IgD-negative memory B cell (primary cell): Measurements from ENCODE around the gene MAML2. TPM values are rescaled to one million over a fixed set of nuclear protein-coding genes. Genes with fewer than 3 reads are reported as not detected.

Experiments
- H3K27ac Mint-ChIP-seq, 3 donors: one replicate each; pipeline ENCODE4 v1.8.0; 2020 to 2022; ENCODE audit warnings: mild to moderate bottlenecking in 3 of 3, mixed read lengths in 3 of 3, moderate library complexity in 1 of 3
- H3K27me3 Mint-ChIP-seq: one replicate; pipeline ENCODE4 v1.8.0; 2021; ENCODE audit warnings: mixed read lengths
- H3K36me3 Mint-ChIP-seq: one replicate; pipeline ENCODE4 v1.8.0; 2020; ENCODE audit warnings: mild to moderate bottlenecking, mixed read lengths
- H3K4me1 Mint-ChIP-seq, 3 donors: one replicate each; pipeline ENCODE4 v1.8.0; 2020 to 2022; ENCODE audit warnings: mixed read lengths in 3 of 3, mild to moderate bottlenecking in 1 of 3
- H3K4me3 Mint-ChIP-seq, 4 donors: one replicate each; pipeline ENCODE4 v1.8.0; 2020 to 2022; ENCODE audit warnings: mild to moderate bottlenecking in 4 of 4, mixed read lengths in 4 of 4, moderate library complexity in 3 of 4
- H3K9me3 Mint-ChIP-seq, 3 donors: one replicate each; pipeline ENCODE4 v1.8.0; 2020 to 2021; ENCODE audit warnings: mixed read lengths in 3 of 3, mild to moderate bottlenecking in 1 of 3
- polyA plus RNA-seq: library from polyadenylated mRNA; unstranded; fragments of 300-500 nt; fragmentation: Illumina TruSeq; gene quantifications from one replicate; pipeline ENCODE4 v1.2.3, GENCODE V29; 2021

The MAML2 gene
- polyA plus RNA-seq, 1 donor from 2014 or later, result 9.3 TPM

DNA sequence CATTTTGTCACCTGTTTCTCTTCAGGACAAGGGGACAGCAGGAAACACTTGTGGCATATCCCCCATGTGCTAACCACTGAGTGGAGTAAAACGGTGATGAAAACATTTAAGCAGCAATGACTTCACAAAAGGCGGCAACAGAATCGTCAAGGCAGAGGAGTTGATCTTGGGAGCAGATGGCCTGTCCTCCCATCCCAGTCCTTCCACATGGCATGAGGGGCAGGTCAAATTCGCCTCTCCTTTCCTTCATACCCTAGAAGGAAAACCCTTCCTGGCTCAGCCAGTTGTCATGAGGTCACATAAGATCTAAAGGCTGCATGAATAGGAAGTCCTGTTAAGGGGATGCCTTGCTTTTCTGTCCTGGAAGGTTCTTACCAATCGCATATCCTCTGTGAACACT is 169.1 kb downstream of the MAML2 start:
- peaks cover 12 to 22% (median 13%) of the 10 kb centered on the region in 3 donors for H3K4me1 Mint-ChIP-seq
- H3K27me3 Mint-ChIP-seq, result no peaks in the 10 kb centered on the region
- no peak overlapping the region for H3K4me3 Mint-ChIP-seq
- H3K36me3 Mint-ChIP-seq, result peaks cover 6% of the 10 kb centered on the region
- peak overlapping the region in 1 of 3 donors; percentile 50 for H3K27ac Mint-ChIP-seq
- no peaks in the 10 kb centered on the region for H3K9me3 Mint-ChIP-seq

DNA sequence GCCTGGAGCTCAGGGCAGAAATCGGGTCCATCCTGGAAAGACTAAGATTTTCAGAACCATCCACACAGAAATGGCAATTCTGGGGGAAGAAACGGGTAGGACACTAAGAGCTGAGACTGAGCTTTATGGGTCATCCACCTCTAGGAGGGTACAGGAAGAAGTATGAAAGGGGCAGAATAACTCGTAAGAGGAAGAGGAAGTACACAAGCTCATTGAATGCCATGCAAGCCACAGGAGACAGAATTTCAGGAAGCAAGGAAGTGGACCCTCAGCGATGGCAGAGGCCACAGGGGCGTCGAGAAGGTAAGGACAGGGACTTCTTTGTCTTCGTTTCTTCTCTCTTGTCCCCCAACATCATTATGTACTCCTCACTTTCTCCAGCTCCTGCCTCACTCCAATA is 169.6 kb downstream of the MAML2 start:
- Mint-ChIP-seq H3K36me3 (peaks cover 6% of the 10 kb centered on the region), H3K4me3 (no peak overlapping the region), H3K9me3 (no peaks in the 10 kb centered on the region), H3K27me3 (no peaks in the 10 kb centered on the region), H3K27ac (peak overlapping the region in 1 of 3 donors; percentile 50), H3K4me1 (peaks cover 12 to 22% (median 15%) of the 10 kb centered on the region in 3 donors)

DNA sequence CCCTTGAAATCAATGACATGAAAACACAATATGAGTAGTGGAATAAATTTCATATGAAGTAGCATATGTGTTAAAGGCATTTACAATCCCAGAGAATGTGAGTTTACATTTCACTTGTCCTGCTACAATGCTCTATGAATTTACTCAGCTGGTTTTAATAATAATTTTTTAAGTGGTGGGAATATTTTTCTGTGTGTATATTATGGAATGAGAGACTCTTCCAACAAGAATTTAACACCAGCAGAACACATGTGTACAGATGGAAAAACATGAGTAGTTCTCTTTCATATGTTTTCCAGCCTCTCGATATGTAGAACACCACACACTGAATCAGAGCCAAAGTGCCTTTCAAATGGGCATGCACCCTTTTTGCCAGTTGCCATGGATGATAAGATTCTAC is 170.4 kb downstream of the MAML2 start:
- Mint-ChIP-seq H3K27me3 (no peaks in the 10 kb centered on the region), H3K4me3 (no peak overlapping the region), H3K27ac (no peak overlapping the region), H3K9me3 (no peaks in the 10 kb centered on the region), H3K4me1 (peaks cover 15 to 22% (median 17%) of the 10 kb centered on the region in 3 donors), H3K36me3 (peaks cover 6% of the 10 kb centered on the region)

DNA sequence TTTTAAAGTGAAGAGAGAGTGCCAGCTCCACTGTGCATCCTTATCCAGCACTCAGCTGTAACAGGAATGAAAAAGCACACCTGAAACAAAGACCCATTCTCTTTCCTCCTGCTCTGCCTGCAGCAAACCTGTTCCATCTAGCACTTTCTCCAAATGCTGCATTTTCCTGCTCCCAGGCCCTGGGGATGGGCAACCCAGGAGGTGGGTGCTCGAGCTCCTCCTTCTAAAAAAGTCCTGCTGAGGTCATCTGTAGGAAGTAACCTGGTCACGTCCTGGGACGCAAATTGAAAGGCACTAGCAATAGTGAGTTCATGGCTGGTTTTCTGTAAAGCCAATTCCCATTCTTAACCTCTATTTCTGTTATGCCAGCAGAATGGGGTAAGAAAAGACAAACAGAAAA is 173.7 kb downstream of the MAML2 start:
- Mint-ChIP-seq H3K4me3 (no peak overlapping the region), H3K27ac (no peak overlapping the region), H3K4me1 (peaks cover 18 to 28% (median 23%) of the 10 kb centered on the region in 3 donors), H3K36me3 (peaks cover 6% of the 10 kb centered on the region), H3K27me3 (no peaks in the 10 kb centered on the region), H3K9me3 (no peaks in the 10 kb centered on the region)

DNA sequence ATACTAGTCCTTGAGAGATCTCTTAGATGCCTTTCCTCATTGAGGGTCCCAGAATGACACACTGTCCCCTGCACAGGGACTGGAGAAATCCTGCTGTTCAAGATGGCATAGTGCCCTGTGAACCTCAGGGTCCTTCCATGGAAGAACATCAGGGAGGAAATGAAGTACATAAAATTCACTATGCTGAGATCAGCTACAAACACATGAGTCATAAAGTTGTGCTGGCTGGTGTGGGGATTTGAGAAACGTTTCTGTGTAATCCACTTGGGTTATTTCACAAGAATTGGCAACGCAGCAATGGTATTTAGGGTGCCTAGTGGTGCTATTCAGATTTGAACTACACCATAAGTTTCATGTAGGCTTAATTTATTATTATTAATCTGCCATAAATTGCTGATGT is 174.4 kb downstream of the MAML2 start:
- H3K9me3 Mint-ChIP-seq, result no peaks in the 10 kb centered on the region
- H3K4me1 Mint-ChIP-seq, result peaks cover 18 to 25% (median 19%) of the 10 kb centered on the region in 3 donors
- H3K4me3 Mint-ChIP-seq, result no peak overlapping the region
- no peaks in the 10 kb centered on the region for H3K27me3 Mint-ChIP-seq
- peaks cover 6% of the 10 kb centered on the region for H3K36me3 Mint-ChIP-seq
- H3K27ac Mint-ChIP-seq, result no peak overlapping the region

DNA sequence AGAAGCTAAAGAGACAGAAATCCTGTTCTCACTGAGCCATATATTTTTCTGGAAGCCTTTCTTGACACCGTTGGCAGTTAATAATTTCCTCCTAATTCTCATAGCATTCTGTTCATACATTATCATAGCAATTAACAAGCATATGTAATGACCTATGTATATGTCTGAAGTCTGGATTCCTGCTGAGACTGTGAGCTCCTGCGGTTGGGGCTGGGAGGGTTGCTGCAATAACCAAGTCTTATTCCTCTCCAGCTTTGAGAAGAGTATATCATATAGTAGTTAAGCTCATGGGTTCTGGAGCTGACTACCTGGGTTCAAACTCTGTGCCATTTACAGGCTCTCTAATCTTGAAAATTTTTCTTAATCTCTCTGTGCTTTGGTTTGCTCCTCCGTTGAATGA is 175.2 kb downstream of the MAML2 start:
- H3K27me3 Mint-ChIP-seq, result no peaks in the 10 kb centered on the region
- no peaks in the 10 kb centered on the region for H3K9me3 Mint-ChIP-seq
- H3K27ac Mint-ChIP-seq, result no peak overlapping the region
- peaks cover 11% of the 10 kb centered on the region for H3K36me3 Mint-ChIP-seq
- no peak overlapping the region for H3K4me3 Mint-ChIP-seq
- peaks cover 12 to 16% (median 13%) of the 10 kb centered on the region in 3 donors for H3K4me1 Mint-ChIP-seq

DNA sequence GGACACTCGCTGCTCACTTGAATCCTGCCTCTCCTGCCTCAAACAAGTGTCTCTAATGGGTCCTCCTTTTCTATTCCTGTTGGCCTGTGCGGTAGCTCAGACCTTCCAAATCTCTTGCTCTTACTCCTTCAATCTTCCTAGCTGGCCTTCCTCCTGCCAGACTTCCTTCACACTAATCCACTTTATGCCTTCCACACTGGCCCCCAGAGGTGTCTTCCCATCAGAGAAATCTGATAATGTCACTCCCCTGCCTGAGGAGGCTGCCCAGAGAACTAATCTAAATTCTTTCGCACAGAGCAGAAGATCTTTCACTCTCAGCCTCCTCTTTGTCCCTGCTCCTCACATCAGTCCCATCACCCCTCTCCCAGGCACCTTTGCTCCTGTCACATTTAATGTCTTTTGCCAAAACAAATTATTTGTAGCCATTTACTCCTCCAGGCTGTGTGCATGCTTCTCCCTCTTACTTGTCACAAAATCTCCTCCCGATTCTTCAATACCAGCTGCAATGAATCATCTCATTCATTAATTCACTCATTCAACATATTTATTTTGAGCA is 175.7 kb downstream of the MAML2 start:
- peaks cover 11 to 16% (median 11%) of the 10 kb centered on the region in 3 donors for H3K4me1 Mint-ChIP-seq
- peak overlapping the region in 1 of 3 donors; percentile 41 for H3K27ac Mint-ChIP-seq

DNA sequence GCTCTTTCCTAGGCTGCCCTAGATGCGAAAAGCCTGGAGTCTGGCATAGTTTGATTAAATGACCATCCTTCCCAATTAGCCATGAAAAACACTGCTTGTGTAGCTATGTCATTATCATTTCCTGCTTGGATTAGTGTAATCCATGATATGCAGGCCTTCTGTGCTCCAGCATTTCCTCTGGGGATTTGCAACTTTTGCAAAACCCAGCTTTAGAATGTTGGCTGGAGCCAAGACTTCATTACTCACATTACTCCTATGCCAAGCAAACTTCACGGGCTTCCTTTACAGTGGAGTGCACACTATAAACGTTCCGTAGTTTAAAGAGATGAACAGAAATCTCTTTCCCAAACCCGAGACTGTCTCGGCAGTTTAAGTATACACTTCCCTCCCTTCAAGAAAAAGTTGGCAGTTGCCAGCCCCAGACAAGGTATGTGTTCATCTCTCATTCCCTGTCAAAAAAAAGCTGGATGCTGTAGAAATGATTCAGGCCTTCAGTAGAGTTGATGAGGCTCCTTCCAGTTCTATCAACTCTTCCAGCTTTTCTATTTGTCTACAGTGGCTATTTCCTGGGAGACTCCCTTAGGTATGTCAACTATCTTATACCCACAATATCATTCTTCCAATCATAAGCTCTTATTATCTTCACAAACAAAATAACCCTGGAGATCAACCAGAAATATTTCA is 180.0 kb downstream of the MAML2 start:
- peak overlapping the region in 1 of 3 donors; percentile 13 for H3K27ac Mint-ChIP-seq
- H3K9me3 Mint-ChIP-seq, result no peaks in the 10 kb centered on the region
- H3K4me3 Mint-ChIP-seq, result no peak overlapping the region
- peaks cover 12 to 18% (median 14%) of the 10 kb centered on the region in 3 donors for H3K4me1 Mint-ChIP-seq
- H3K36me3 Mint-ChIP-seq, result peaks cover 10% of the 10 kb centered on the region
- H3K27me3 Mint-ChIP-seq, result no peaks in the 10 kb centered on the region

More for the DNA sequence above, 175.7 kb downstream of the MAML2 start:
- H3K27me3 Mint-ChIP-seq, result no peaks in the 10 kb centered on the region
- H3K4me3 Mint-ChIP-seq, result peak overlapping the region in 1 of 4 donors; percentile 49
- H3K36me3 Mint-ChIP-seq, result peaks cover 13% of the 10 kb centered on the region
- H3K9me3 Mint-ChIP-seq, result no peaks in the 10 kb centered on the region

DNA sequence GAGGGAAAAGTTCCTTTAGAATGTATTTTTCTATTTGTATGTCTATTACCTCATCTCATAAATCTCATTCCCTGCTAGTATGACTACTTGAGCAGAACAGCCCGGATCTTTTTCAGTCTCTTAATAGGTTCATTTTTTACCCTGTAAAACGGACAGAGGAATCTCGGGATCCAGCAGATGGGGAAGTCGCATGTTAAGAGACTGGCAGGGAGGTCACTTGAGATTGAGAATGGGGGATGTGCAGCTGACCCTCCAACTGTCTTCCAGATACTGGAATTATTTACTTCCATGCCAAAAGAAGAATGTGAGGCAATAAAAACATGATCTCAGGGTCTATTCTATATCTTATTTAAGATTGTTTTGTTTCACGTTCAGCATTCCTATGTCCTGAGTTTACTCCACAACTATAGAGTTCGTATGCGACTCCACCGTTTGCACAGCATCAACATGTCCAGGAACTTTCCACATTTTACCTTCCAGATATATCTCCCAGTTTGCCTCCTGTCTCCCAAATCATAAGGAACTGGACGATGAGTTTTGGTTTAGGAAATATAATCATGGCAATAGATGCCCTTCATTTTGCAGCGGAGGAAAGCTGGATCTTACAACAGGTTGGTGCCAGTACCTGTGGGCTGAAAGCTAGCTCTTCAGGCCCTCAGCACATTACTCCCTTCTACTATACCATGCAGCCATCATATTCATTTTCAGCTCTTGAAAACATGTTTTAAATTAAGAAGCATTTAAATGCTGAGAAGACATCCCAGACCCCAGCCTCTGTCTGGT is 181.5 kb downstream of the MAML2 start:
- Mint-ChIP-seq H3K27me3 (peaks cover 4% of the 10 kb centered on the region), H3K36me3 (peaks cover 10% of the 10 kb centered on the region), H3K27ac (no peak overlapping the region), H3K4me1 (peaks cover 18 to 27% (median 20%) of the 10 kb centered on the region in 3 donors), H3K4me3 (peak overlapping the region in 1 of 4 donors; percentile 37), H3K9me3 (no peaks in the 10 kb centered on the region)

DNA sequence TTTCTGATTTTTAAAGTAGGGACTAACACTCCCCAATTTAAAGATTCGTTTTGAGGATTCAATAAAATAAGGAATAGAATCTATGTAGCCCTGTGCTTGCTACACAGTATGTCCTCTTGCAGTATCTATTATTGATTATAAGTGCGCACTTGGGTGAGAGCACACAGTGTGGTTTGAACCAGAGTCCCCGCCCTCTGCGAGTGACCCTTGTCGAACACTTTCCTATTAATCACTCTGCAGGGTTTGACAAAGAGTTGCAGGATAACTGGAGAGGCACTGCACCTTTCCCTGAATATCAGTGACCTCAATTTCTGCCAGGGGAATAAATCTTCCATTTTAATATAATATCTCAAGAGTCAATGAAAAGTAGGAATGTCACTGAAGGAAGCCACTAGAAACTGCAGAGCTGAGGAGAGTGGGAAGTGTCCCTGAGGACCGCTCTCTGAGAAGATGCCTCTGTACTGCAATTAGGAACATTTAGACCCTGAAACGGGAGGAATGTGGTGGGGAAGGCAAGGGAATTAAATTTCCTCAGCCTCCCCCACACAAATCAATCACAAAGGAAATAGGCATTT is 182.2 kb downstream of the MAML2 start:
- Mint-ChIP-seq H3K9me3 (no peaks in the 10 kb centered on the region), H3K27ac (no peak overlapping the region), H3K4me1 (peaks cover 25 to 33% (median 26%) of the 10 kb centered on the region in 3 donors), H3K27me3 (peaks cover 4% of the 10 kb centered on the region), H3K4me3 (peak overlapping the region in 1 of 4 donors; percentile 37), H3K36me3 (peaks cover 10% of the 10 kb centered on the region)

DNA sequence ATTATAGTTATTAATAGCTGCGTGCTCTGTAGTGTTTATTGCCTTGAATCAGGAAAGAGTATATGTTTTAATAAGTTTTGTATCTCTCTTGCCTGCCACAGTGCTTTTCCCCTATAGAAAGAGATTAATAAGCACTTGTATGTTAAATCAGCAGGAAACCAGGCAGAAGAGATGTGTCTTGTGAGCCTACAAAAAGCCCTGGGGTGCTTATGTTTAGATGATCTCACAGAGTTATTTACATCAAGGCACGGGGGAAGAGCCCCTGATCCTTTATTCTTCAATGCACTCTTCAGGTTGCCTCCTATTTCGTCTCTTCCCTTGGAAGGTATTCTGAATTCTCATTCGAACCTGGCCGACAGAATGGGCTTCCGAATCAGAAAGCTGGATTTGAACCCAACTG is 183.0 kb downstream of the MAML2 start:
- H3K9me3 Mint-ChIP-seq, result no peaks in the 10 kb centered on the region
- peaks cover 10% of the 10 kb centered on the region for H3K36me3 Mint-ChIP-seq
- H3K4me3 Mint-ChIP-seq, result no peak overlapping the region
- peak overlapping the region in 1 of 3 donors; percentile 68 for H3K27ac Mint-ChIP-seq
- H3K27me3 Mint-ChIP-seq, result peaks cover 4% of the 10 kb centered on the region
- peaks cover 26 to 35% (median 29%) of the 10 kb centered on the region in 3 donors for H3K4me1 Mint-ChIP-seq

DNA sequence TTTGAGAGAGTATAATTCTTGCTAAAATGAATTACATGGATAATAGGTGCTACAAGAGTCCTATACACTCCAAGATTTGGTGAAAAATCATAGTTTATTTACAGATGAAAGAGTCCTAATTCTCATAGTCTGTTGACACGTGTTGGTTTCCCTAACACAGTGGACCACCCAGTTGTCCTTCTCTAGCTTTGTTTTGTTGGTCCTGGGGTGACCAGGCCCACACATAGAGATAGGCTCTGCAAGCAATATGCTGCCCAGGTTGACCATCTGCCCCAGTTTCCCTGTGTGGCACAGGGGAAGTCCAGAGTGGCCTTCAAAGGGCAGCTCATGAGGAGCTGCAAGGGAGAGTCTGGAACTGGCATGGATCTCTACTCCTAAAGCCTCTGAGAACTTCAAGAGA is 184.9 kb downstream of the MAML2 start:
- Mint-ChIP-seq H3K9me3 (no peaks in the 10 kb centered on the region), H3K4me1 (peaks cover 31 to 34% (median 34%) of the 10 kb centered on the region in 3 donors), H3K27ac (peak overlapping the region in 1 of 3 donors; percentile 1), H3K27me3 (peaks cover 4% of the 10 kb centered on the region), H3K36me3 (peaks cover 6% of the 10 kb centered on the region), H3K4me3 (no peak overlapping the region)

DNA sequence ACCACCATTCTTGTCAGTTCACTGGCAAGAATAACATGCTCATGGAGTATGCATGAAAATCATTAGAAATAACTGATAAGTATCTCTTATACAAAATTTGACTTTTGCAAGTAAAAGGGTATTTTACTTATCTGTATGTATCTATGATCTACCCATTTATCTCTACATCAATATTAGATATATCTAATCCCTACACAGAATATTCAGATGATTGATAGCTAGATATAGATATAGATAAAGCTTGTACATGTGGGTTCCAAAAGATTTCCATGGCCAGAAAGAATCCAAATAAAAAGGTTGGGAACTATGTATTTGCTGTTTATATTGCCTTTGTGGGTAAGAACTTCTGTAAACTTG is 185.5 kb downstream of the MAML2 start:
- Mint-ChIP-seq H3K36me3 (peaks cover 3% of the 10 kb centered on the region), H3K4me1 (peaks cover 34% of the 10 kb centered on the region in 3 donors), H3K27ac (no peak overlapping the region), H3K9me3 (no peaks in the 10 kb centered on the region), H3K4me3 (peak overlapping the region in 1 of 4 donors; percentile 27), H3K27me3 (peaks cover 4% of the 10 kb centered on the region)

DNA sequence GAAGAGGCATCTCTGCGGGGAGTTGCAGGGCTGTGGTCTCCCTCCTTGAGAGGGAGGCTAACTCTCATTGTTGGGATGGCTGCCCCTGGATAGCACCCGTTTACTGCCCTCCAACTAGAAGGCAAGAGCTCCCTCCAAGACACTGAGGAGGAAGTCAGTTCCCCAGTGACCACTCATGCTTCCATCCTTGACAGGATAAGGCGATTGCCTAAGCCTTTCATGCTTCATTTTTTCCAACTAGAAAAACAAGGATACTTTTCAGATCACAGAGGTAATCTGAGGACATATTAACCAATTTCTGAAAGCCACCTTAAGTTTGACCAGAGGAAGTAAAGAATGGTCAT is 186.6 kb downstream of the MAML2 start:
- peaks cover 3% of the 10 kb centered on the region for H3K36me3 Mint-ChIP-seq
- peaks cover 4% of the 10 kb centered on the region for H3K27me3 Mint-ChIP-seq
- H3K27ac Mint-ChIP-seq, result peak overlapping the region in 1 of 3 donors; percentile 35
- peak overlapping the region in 1 of 4 donors; percentile 46 for H3K4me3 Mint-ChIP-seq
- no peaks in the 10 kb centered on the region for H3K9me3 Mint-ChIP-seq
- peaks cover 37 to 38% (median 38%) of the 10 kb centered on the region in 3 donors for H3K4me1 Mint-ChIP-seq
